HepG2 (cell line): ENCODE measurements around the gene OR2S2. TPM values are rescaled to one million over a fixed set of nuclear protein-coding genes. Genes with fewer than 3 reads are reported as not detected.

ENCODE experiments used
- AGO2 ChIP-seq: fragments of 200-400 bp; formaldehyde crosslinking; optimal IDR thresholded peaks from 2 replicates; pipeline ENCODE3; 2017; ENCODE audit warnings: mild to moderate bottlenecking, low read depth, low read length, moderate library complexity
- CBX1 ChIP-seq: IDR thresholded peaks from one replicate; pipeline ENCODE4 v1.6.1; 2016; ENCODE audit warnings: antibody characterized with exemption, low read depth
- GMEB2 ChIP-seq: IDR thresholded peaks from 2 replicates; pipeline ENCODE4 v1.6.1; 2016; ENCODE audit warnings: missing biosample characterization, missing genetic modification reagents, low read depth
- GRHL1 ChIP-seq: sonication (generic); formaldehyde crosslinking; conservative IDR thresholded peaks from 2 replicates; pipeline ENCODE4 v1.8.0; 2022; ENCODE audit warnings: missing genetic modification reagents
- MATR3 ChIP-seq: sonication (generic); formaldehyde crosslinking; IDR thresholded peaks from 2 replicates; pipeline ENCODE4 v1.4.0; 2020; ENCODE audit warnings: missing genetic modification reagents
- MNT ChIP-seq: fragments of 450-650 bp; IDR thresholded peaks from 2 replicates; pipeline ENCODE4 v1.6.1; 2016
- NR2F2 ChIP-seq: IDR thresholded peaks from 2 replicates; pipeline ENCODE4 v1.6.1; 2012; ENCODE audit warnings: low read depth, inconsistent platforms, borderline replicate concordance
- SATB2 ChIP-seq: sonication (generic); formaldehyde crosslinking; IDR thresholded peaks from 2 replicates; pipeline ENCODE4 v1.5.0; 2020; ENCODE audit warnings: missing genetic modification reagents
- SNAPC5 ChIP-seq: sonication (generic); formaldehyde crosslinking; IDR thresholded peaks from 2 replicates; pipeline ENCODE4 v1.8.1; 2023; ENCODE audit warnings: mild to moderate bottlenecking, missing genetic modification reagents, borderline replicate concordance
- TFDP2 ChIP-seq: sonication (generic); formaldehyde crosslinking; IDR thresholded peaks from 2 replicates; pipeline ENCODE4 v1.4.0; 2020; ENCODE audit warnings: missing genetic modification reagents
- THAP7 ChIP-seq: sonication (generic); formaldehyde crosslinking; IDR thresholded peaks from 2 replicates; pipeline ENCODE4 v1.8.1; 2023; ENCODE audit warnings: mild to moderate bottlenecking, missing genetic modification reagents
- YEATS4 ChIP-seq: sonication (generic); formaldehyde crosslinking; IDR thresholded peaks from 2 replicates; pipeline ENCODE4 v1.4.0; 2020; ENCODE audit warnings: missing genetic modification reagents, borderline replicate concordance
- ZFP1 ChIP-seq: IDR thresholded peaks from 2 replicates; pipeline ENCODE4 v1.6.1; 2016
- ZNF124 ChIP-seq: sonication (generic); formaldehyde crosslinking; IDR thresholded peaks from 2 replicates; pipeline ENCODE4 v1.4.0; 2020; ENCODE audit warnings: missing genetic modification reagents
- ZNF281 ChIP-seq: sonication (generic); formaldehyde crosslinking; IDR thresholded peaks from 2 replicates; pipeline ENCODE4 v1.4.0; 2020; ENCODE audit warnings: missing genetic modification reagents, borderline replicate concordance
- ZNF570 ChIP-seq: sonication (generic); formaldehyde crosslinking; IDR thresholded peaks from 2 replicates; pipeline ENCODE4 v1.4.0; 2020; ENCODE audit warnings: mild to moderate bottlenecking, missing genetic modification reagents, borderline replicate concordance
- ZNF644 ChIP-seq: IDR thresholded peaks from 2 replicates; pipeline ENCODE4 v1.6.1; 2016; ENCODE audit warnings: low read depth
- ZNF773 ChIP-seq: sonication (generic); formaldehyde crosslinking; IDR thresholded peaks from 2 replicates; pipeline ENCODE4 v1.4.0; 2020; ENCODE audit warnings: missing genetic modification reagents, borderline replicate concordance
- ZNF780A ChIP-seq: sonication (generic); formaldehyde crosslinking; IDR thresholded peaks from 2 replicates; pipeline ENCODE4 v1.8.0; 2022; ENCODE audit warnings: mild to moderate bottlenecking, missing genetic modification reagents, moderate library complexity
- polyA plus RNA-seq, 8 experiments: library from polyadenylated mRNA; depleted of rRNA in 3 of 8; stranded (reverse) in 7 of 8; unstranded in 1 of 8; fragments of >200 nt; fragmentation: Illumina TruSeq in 4 of 8; extraction: Trizol in 4 of 8; gene quantifications; 2 replicates each; pipeline versions ENCODE4 v1.2.1 to v1.2.3, GENCODE V29; 2011 to 2016; ENCODE audit warnings: low read depth in 4 of 8, missing spikeins in 1 of 8, mixed read lengths in 1 of 8; ENCODE audit not compliant: insufficient read depth in 1 of 8
- total RNA-seq, 5 experiments: library from RNA; depleted of rRNA; stranded (reverse); fragments of >200 nt; fragmentation: Illumina TruSeq; extraction: Trizol; gene quantifications; 2 replicates each; pipeline ENCODE4 v1.2.3, GENCODE V29; 2016; ENCODE audit warnings: low read depth in 1 of 5

OR2S2 gene
- total and polyA plus RNA-seq, 2 of the 13 experiments (the other 11 are each of a cell fraction or from before 2014, with no cell fraction given): not detected

- no peak for TF ChIP-seq MATR3 (CRISPR knock-in tag)
- no peak for TF ChIP-seq SNAPC5
- no peak for TF ChIP-seq ZFP1 (CRISPR knock-in tag)
- no peak for TF ChIP-seq SATB2 (CRISPR knock-in tag)
- TF ChIP-seq GRHL1 (CRISPR knock-in tag): no peak
- no peak for TF ChIP-seq ZNF281
- TF ChIP-seq AGO2: no peak
- TF ChIP-seq TFDP2: peak; percentile 31; the same call in 1 of the 2 replicates
- TF ChIP-seq ZNF644: 0 out of 2 replicates have a peak, but pooled peaks have one; percentile 20
- no peak for TF ChIP-seq GMEB2
- no peak for TF ChIP-seq ZNF773 (CRISPR knock-in tag)
- no peak for TF ChIP-seq NR2F2
- no peak for TF ChIP-seq THAP7 (CRISPR knock-in tag)
- no peak for TF ChIP-seq ZNF570
- TF ChIP-seq YEATS4: no peak
- TF ChIP-seq ZNF780A (CRISPR knock-in tag): no peak
- 0 out of 2 replicates have a peak, but pooled peaks have one; percentile 55 for TF ChIP-seq ZNF124 (CRISPR knock-in tag)
- no peak for TF ChIP-seq MNT
- TF ChIP-seq CBX1: peak; percentile 24
These were observed 12.5 kb downstream of the OR2S2 start (continued) for GRCh38 chr9:35945341-35946018.
